GM19397 (cell line): Measurements from ENCODE around the gene PBX1.

Source experiments
- ATAC-seq: cut with Tn5 transposase; IDR thresholded peaks from one replicate; pipeline ENCODE4 v1.9.1; 2021; ENCODE audit warnings: mild to moderate bottlenecking, moderate library complexity; ENCODE audit not compliant: unreplicated experiment

The PBX1 gene

DNA sequence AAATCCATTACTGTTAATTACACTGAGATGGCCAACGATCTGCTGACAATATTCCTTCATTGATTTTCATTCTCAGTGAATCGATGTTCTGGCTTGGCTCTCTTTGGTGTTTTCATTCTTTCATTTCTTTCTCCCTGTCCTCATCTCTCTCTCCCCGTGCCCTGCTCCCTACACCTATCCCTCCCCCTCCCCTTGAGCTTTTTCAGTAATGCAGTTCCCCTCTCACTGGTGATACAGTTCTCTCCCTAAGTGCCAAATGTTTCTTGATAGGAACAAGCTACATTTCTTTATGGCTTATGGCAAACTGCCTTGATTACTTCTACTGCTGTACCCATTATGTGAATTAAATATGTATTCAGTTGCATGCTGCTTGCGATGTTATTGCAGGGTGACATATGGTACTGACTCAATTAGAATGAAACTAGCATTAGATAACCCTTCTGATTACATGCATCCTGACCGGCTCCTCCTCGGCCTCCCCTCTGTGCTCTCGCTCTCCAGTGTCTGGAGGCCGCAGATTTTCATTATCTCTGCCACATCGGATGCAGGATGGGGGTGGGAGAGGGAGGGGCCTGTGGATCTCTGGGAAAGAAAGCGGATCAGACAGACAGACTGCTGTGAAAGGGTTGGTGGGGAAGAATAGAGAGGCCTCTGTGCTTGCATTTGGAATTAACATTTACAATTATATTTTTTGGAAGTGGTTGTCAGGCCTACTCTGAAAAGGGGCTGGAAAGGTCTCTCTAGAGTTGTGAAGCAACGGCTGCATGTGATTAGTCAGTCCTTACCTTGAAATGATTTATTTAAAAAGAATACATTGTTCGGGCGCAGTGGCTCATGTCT, 130.9 kb downstream of the PBX1 start:
- no peak for ATAC-seq

DNA sequence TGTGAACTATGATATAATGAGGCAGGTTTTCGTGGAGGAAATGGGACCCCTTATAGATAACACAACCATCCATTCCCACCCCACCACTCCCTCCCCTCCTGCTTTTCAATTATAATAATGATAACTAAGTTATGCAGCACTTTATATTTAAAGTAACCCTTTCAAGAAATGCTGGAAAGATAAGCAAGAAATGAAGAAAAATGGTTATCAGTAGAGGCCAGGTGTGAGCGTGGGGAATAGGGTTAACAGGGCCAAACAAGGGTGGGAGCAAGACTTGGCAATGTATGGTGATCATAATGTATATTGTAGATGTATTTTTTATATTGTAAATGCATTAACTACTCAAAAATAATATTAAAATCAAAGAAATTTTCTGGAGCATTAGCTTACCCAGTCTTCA, 133.4 kb downstream of the PBX1 start:
- no peak for ATAC-seq

DNA sequence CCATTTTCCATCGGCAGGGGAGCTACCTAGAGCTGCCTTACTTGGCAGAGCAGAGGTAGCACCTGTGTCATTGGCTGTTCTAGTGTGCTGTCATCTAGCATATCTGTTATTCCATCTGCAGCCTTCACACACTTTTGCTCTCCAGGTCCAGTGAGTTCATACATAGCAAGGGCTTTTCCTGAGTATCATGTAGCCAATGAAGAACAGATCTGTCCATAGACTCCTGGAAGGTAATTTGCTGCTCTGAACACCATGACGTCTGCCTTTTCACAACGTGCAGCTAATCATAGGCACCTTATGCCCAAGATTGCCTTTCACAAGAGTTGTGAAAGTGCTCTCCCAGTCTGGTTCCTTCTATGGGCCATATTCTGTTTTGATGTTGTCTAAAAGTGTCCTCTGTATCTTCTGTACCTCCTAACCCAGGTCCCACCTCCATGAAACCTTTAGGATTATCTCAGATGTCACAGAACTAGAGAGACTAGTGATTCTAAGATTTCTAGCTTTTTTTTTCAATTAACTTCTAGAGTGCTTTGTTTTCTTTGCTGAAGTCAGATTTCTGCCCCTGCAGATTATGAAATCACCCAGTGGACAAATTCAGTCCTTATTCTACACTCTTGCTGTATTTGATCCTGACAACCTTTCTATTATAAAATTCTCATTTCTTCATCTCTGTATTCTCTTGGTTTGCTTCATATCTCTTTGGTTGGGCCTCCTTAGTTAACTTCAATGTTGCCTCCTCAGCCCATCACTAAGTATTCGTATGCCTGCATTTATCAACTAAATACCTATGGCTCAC, 134.8 kb downstream of the PBX1 start:
- ATAC-seq, result no peak

DNA sequence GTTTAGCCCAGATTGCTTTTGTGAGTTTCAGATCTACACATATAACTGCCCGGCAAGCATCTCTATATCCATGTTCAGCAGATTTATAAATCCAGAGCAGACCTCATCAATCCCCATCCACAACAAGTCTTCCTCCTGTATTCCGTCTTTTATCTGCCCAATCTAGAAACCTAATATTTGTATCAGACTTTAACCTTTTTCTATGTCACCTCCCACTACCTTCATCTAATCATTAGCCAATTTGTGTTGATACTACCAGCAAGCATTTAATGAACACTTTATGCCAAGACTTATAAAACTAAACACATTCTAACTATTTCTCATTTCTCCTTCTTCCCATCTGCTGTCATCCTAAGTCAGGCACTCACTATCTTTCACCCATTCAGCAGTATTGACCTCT, 135.5 kb downstream of the PBX1 start:
- ATAC-seq, result no peak

DNA sequence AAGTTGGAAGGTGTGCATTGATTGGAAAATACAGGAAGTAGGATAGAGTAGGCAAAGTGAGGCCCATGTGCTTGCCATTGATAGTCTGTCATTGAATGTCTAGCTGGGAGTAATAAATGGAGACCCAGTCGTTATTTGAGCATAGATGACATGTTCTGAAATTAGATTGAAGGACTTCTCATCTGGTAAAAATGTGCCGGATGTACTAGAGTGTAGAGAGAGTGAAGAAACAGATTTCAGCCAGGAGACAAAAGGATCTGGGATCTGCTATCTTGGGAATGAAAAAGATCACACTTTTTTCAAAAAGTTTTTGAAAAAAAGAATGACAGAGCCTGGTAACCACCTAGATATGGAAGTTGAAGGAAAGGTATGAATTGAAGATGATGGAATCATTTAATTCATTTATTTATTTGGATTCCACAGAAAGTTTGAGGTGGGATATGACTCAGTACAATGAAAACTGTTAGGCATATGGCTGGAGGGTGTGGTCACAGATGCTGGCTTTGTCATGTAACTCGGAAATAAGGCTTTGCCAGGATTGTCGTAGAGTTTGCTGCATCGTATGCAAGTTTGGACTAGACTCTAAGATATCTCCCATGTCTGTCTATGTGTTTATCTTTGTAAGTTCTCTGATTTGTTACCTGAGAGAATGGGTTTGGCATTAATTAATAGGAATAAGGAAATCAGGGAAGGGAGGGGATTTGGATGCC, 137.1 kb downstream of the PBX1 start:
- no peak for ATAC-seq

DNA sequence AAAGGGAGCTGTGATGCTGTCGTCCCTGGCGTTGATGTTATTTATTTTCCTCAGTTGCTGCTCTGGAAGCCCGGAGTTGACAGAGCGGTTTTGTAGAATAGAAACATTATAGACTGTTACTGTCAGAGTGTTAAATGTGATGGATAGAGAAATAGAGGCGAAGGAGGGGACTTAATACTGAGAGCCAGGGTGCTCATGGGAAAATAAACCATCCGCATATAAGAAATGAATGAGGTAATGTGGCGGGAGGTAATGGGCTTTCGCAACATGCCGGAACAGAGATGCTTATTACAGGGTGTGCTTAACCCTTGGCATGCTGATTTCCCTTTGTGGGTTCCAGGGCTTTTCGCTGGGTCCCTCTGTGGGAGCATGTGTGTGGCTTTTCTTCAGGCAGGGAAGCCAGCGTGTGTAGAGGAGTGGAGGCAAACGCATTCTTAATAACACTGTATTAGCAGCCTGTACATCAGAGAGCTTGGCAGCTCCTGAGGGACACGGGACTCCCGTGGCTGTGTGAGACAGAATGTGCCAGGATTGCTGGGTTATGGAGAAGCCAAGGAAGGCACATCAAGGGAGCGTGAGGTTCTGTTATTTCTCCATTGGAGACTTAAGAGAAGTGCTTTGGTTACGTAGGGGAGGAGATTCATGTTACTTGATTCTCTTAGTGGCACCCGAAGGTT, 141.0 kb downstream of the PBX1 start:
- no peak for ATAC-seq

DNA sequence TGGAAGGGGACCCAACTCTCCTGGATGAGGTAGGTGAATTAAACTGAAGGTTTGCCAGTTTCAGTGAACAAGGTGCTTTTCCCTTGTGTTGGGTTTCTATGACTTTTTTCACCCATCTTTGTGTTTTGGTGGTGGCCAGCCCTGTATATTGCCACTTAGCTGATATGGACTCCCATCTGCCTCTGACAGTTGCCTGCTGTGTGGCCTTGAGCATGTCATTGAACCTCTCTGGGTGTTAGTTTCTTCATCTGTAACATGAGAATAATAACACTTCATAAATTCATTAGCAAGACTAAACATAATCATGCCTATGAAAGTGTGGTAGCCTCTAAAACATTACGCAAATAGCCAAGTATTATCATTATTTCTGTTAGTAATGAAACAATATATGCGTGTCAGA, 141.7 kb downstream of the PBX1 start:
- no peak for ATAC-seq

DNA sequence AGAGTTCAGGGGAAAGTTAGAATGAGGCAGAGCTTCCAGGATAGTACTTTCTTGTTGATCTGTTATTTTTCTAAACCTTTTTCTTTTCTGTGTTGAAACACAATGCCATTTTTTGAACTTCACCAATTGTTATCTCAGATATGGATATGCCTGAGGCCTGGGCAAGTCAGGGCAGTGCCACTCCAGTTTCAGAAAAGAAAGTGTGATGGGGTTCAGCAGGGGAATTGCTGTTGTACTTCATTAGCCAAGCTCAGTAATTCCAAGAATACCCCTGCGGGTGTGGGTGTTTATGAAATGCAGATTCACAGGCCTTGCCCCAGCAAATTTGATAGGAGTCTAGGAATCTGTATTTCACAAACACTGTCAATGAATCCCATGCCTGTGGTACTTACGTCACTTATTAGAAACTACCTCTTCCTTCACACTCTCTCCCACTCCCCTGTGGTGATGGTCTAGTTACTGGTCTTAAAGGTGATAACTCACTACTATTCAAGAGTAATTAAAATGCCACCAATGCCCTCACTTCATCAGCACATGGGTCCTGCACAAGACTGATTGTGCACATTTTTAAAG, 142.3 kb downstream of the PBX1 start:
- no peak for ATAC-seq

DNA sequence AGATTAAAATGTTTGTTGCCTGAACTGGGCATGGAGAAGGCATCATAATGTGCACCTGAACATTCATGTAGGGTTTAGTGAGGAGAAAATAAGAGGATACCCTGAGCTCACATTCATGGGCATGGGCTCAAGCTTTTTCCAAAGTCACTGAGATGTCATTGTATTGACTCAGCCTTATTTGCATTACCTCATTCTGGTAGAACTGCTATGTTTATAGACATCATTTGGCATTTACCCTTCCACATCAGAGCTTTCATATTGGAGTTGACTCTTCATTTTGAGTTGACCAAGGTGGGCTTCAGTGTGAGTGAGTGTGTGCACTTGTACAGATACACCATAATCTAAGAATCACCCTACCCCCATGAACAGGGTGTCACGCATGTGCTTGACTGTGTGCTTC, 143.2 kb downstream of the PBX1 start:
- ATAC-seq, result no peak

DNA sequence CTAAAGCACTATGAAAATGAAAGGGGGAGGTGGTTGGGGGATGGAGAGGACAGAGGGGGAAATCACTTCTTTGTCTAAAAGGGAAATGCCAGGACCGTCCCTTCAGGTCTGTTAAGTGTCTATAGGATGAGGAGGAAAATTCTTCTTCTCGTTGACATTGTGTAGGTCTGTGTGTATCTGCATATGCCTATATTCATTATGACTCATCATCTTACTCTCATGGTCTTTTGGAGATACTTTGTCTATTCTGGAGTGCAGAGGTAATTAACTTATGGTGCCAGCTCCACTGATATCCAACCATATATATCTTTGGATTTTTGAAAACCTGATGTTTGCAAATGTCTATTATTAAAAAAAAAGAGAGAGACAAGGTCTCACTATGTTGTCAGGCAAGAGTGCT, 143.7 kb downstream of the PBX1 start:
- ATAC-seq, result no peak

DNA sequence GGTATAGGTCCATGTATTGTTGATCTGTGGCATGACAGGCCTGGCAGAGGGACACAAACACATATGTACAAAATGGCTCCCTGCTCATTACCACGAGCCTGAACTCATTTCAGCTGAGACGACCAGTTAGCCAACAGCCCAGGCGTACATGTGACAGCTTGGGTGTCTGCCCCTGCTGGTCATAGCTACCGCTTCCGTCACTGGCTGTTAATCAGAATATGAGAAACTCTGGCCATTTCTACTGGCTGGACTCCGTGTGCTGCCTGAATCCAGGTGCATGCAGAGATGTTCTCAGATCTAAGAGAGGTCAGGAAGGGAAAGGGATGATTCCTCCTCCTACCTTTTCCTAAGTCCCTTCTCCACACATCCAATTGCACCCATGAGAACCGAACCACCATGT, 144.5 kb downstream of the PBX1 start:
- ATAC-seq, result no peak

DNA sequence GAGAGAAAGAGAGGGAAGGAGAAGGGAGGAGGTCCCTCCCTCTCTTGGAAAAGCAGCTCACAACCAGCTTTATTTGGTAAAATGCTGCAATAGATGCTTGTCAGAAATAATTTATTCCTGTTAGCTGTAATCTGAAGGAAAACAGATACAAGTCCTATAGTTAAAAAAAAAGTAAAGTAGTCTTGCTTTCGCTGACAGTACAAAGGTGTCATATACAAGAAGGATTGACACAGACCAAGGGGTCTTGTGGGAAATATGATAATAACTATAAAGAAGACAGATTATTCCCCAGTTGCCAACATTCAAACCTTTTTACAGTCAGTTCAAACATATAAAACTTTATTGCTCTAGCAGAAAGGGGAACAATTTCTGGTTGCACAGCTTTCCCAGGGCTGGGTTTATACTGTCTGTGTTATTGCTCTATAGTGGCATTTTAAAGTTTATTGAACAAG, 145.0 kb downstream of the PBX1 start:
- no peak for ATAC-seq

DNA sequence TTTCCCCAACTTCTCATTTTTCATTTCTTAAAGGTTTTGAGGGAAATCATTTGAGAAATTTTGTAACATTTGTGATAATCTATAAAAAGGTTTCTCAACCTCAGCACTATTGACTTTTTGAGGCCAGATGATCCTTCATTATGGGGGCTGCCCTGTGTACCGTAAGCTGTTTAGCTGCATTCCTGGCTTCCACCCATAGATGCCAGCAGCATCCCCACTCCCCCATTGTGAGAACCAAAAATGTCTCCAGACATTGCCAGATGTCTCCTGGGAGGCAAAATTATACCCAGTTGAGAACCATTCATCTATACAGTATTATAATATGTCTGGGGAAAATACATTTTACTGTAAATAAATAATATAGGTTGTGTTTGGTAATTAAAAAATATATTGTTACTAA, 146.0 kb downstream of the PBX1 start:
- no peak for ATAC-seq

DNA sequence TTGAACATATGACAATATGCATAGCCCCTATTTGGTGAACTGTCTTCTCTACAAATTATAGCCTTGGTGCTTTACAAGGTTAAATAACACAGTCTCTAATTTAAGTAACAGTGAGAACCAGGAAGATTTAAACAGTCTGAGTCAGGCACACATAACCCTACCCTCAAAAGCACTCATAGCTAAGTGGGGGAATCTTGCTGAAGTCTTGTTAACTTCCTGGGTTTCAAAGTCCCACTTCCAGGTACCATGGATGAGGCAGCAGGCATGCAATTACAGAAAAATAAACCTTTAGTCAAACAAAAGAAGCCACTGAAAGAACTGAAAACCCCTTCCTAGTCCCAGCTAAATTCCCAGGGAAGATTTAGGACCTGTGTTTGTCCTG, 147.6 kb downstream of the PBX1 start:
- no peak for ATAC-seq

DNA sequence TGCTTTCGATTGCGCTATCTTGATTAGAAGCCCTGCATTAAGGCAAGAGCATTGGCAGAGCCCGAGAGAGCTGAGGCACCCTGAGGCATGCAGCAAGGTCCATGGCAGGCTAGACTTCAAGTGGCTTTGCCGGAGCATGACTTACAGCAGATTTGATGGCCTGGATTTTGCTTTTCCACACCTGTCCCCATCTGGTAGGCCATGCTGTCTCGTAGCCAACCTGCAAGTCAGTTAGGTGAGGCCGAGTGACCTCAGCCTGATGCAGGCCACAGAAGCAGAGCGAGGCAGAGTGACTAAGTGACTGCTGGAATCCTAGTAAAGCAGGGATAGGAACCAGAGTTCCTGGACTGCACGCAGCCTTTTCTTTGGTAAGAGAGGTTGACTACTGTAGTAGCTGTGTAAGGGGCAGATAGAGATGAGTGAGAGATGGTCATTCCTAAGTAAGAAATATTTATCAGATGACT, 148.9 kb downstream of the PBX1 start:
- ATAC-seq, result no peak

DNA sequence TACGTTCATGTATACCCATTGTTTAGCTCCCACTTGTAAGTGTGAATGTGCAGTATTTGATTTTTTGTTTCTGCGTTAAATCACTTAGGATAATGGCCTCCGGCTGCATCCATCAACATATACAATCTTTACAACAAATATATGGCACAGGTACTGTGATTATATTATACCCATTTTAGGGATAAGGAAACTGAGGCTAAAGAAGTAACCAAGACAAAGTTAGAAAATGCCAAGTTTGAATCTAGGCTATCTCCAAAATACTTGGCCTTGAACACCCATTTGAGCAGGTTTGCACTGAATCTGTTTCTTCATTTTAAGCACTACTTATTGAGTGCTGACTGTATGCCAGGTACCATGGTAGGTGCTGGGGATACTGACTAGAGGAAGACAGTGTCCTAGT, 149.6 kb downstream of the PBX1 start:
- no peak for ATAC-seq

DNA sequence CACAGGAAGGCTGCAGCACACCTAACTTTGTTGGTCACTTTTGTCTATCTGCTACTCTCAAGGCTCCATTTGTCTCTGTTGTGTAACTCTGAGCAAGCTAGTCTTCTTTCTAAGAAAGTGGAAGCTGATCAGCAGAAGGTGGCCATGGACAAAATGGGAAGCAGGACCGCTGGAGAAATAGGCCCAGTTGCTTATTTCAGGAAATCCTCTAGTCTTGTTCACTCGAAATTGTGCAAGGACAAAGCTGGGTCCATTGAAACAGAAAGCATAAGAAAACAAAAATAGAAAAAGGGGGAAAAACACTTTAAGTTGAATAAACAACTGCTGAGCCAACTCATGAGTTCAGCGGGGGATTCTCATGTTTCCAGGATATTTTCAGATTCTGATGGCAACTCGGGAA, 150.1 kb downstream of the PBX1 start:
- ATAC-seq, result no peak

DNA sequence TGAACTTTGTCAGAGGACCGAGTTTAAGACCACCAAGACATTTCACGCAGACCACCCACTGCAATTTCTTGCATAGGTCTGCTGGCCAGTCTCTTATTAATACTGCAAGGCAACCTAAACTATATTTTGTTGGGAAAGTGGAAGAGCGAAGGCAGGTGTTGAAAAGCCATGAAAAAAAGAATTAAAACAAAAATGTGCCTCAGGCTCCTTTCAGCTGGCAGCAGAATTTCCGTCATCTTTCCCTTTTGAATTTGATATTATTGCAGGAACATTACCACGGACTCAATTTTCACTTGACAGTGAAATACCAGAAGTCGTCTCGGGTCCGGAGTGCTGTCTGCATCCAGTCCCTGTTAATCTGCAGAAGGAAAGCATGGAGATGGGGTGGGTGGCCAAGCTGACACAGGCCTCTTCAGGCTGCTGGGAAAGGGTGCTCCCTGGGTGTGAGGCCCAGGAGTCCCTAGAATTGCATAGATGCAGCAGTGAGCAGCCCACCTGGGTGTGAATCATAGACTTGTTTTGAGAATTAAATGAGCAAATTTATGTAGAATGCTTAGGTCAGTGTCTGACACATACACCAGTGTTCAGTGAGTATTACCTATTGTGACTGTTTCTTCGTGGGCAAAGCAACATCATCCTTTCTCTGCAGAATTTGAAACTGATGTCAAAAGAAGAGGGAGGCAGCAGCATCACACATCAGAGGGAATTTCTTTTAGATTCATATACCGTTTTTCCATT, 150.7 kb downstream of the PBX1 start:
- no peak for ATAC-seq

DNA sequence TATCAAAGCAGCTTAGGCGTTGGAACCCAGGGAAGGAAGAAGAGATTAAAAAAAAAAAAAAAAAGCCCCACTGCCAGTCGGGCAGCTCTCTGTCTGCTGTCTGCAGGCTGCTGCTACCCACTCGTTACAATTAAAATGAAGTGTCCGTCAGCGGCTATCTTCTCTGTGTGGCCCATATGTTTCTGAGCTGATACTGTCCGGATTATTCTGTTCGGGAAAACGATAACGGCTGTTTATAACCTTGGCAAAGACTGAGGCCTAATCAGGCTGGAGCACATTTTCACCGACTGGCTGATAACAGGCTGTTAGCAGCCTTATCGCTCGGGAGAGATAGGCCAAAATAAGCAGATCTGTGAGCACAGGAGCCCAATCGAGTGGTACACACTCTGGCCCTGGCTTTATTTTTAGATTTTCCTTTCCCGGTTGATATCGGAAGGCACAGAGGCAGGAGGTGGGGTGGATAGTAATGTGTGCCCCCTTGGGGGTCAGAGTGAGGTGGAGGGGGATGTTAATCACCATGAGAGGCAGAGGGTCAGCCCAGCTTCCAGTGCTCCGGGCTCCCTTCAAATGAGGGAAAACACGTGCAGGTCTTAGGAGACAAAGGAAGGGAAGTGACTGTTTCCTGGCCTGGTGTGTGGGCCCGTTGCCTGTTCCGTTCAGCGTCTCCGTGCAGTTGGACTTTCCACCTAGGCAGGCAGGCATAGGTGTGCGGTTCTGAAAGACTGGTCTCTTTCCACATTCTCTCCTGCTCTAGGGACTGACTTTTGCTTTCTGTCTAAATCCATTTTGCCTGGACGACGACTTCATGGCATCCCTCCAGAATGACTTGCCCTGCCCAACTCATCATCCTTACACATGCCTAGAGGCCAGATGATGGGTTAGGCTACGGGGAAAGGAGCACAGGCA, 153.4 kb downstream of the PBX1 start:
- ATAC-seq, result no peak
